Heart right ventricle (tissue), 16 donors: ENCODE results near the gene EXOC3L2. TPM values are rescaled to one million over a fixed set of nuclear protein-coding genes. Genes with fewer than 3 reads are reported as not detected.

ENCODE experiments used
- ATAC-seq, 8 donors: fragments of 200-7000 bp; cut with Tn5 transposase; one replicate each; pipeline ENCODE4 v1.9.1; 2020; ENCODE audit warnings: mild to moderate bottlenecking in 8 of 8, moderate library complexity in 8 of 8, moderate number of reproducible peaks in 1 of 8
- DNase-seq, 2 donors: peaks; one replicate each; pipeline ENCODE4 v3.0.0-alpha.2; 2020
- H3K27ac ChIP-seq, 10 donors: fragments of 200-600 bp; sonication (generic) in 2 of 10; one replicate each; pipeline versions ENCODE4 v1.5.0 to v1.8.0; 2020 to 2022; ENCODE audit warnings: mild to moderate bottlenecking in 3 of 10
- H3K27me3 ChIP-seq, 7 donors: fragments of 200-600 bp; one replicate each; pipeline ENCODE4 v1.8.0; 2021 to 2022; ENCODE audit warnings: mild to moderate bottlenecking in 2 of 7
- H3K36me3 ChIP-seq, 9 donors: fragments of 200-600 bp; sonication (generic) in 1 of 9; one replicate each; pipeline versions ENCODE4 v1.5.0 to v1.8.0; 2020 to 2022; ENCODE audit warnings: mild to moderate bottlenecking in 2 of 9
- H3K4me1 ChIP-seq, 9 donors: fragments of 200-600 bp; sonication (generic) in 1 of 9; one replicate each; pipeline versions ENCODE4 v1.5.0 to v1.8.0; 2020 to 2022; ENCODE audit warnings: mild to moderate bottlenecking in 4 of 9
- H3K4me3 ChIP-seq, 10 donors: fragments of 200-600 bp; sonication (generic) in 2 of 10; one replicate each; pipeline versions ENCODE4 v1.5.0 to v1.8.0; 2020 to 2022; ENCODE audit warnings: mild to moderate bottlenecking in 7 of 10, moderate library complexity in 2 of 10
- H3K9me3 ChIP-seq, 11 donors: fragments of 200-600 bp in 10 of 11; sonication (generic) in 2 of 11; one replicate each; pipeline versions ENCODE4 v1.5.0 to v1.8.0; 2013 to 2022; ENCODE audit warnings: mild to moderate bottlenecking in 2 of 11, control low read depth in 1 of 11, moderate library complexity in 1 of 11
- CTCF ChIP-seq, 9 donors: fragments of 200-600 bp; sonication (generic) in 2 of 9; IDR thresholded peaks; one replicate each; pipeline versions ENCODE4 v1.5.0 to v1.8.0; 2021 to 2022; ENCODE audit warnings: antibody characterized with exemption in 9 of 9, mild to moderate bottlenecking in 5 of 9, moderate library complexity in 1 of 9
- WGBS, 2 donors: extraction: QIAGEN DNeasy Blood & Tissue Kit; methylation state at CpG; one replicate each; pipeline ENCODE4 v1.1.7; 2013; ENCODE audit warnings: inconsistent platforms in 1 of 2; 5-methylcytosine and 5-hydroxymethylcytosine counted together
- intact Hi-C, 10 donors: fragments of 100-400 bp; cut with DNase I; formaldehyde crosslinking; loops; one replicate each; pipeline versions ENCODE4 v1.11.1 to v1.14.2; 2022
- polyA plus RNA-seq, 2 donors: library from polyadenylated mRNA; stranded (reverse); fragments of 200-250 nt; gene quantifications; one replicate each; pipeline ENCODE4 v1.2.3, GENCODE V29; 2013
- total RNA-seq, 10 donors: library from RNA; stranded (reverse); fragmentation: NEBNext Ultra II Directional in 3 of 10; extraction: Animal tissue kit (Norgen Biotek cat#: 25700) in 3 of 10; gene quantifications; one replicate each; pipeline versions ENCODE4 v1.2.1 to v1.2.4, GENCODE V29; 2021 to 2023
- donor health status: Arrhythmogenic right ventricular cardiomyopathy.
- donor health status: ischemic (EF 13 %, LVEDD 7.1; RV severe dilation, severe dysfunction).
- donor health status: healthy with polysubstance abuse.
- donor health status: DM: no; HTN: yes; CAD: no.
- donor health status: DM: no; HTN: no; CAD: no.
- donor health status: ischemic (EF 25% LVEDD 6.9; RV normal size, moderate dysfunction).
- donor health status: ischemic (EF 25% LVEDD 5.7; RV mildly dilated, moderate dysfunction).
- donor health status: healthy.
- donor health status: DM: yes; HTN: yes; CAD: no.
- donor health status: Ischemic cardiomyopathy.
- donor health status: ischemic (EF 35%, LVEDD 5.7; RV mildly dilated, moderate dysfunction).
- donor health status: nonischemic (EF 11% LVEDD 7.7; RV severe dilation, severe dysfunction).
- donor health status: DM: yes; HTN: yes; CAD: no.
- donor health status: PGD.
- donor health status: ischemic (EF 29% LVEDD 5.4; RV normal size, mild dysfunction).
- donor health status: nonischemic (EF 23%, LVEDD 6.1; RV moderate dilation, normal function).

EXOC3L2 gene
- total and polyA plus RNA-seq, 12 donors = 0.27 to 2.0 (median 1.2) TPM

GRCh38 chr19:45278087-45278486, 32.9 kb upstream of the EXOC3L2 start:
- Histone ChIP-seq H3K4me3 (no peak overlapping the region), H3K4me1 (peaks cover 0 to 2% (median 0%) of the 10 kb centered on the region in 9 donors), H3K36me3 (peaks cover 0 to 97% (median 34%) of the 10 kb centered on the region in 9 donors), H3K9me3 (no peaks in the 10 kb centered on the region), H3K27me3 (no peaks in the 10 kb centered on the region), H3K27ac (no peak overlapping the region)
- intact Hi-C loops = no loop called here
- TF ChIP-seq CTCF (IDR thresholded peaks at IDR 0.05) = no peak
- no peak for DNase-seq
- ATAC-seq = no peak
- 93 to 94% methylated on average over 10 of the region's 10 CpGs for WGBS, 2 donors

GRCh38 chr19:45276284-45276687, 31.1 kb upstream of the EXOC3L2 start:
- Histone ChIP-seq H3K36me3 (peaks cover 0 to 97% (median 37%) of the 10 kb centered on the region in 9 donors), H3K4me3 (no peak overlapping the region), H3K27me3 (no peaks in the 10 kb centered on the region), H3K4me1 (peaks cover 0 to 9% (median 0%) of the 10 kb centered on the region in 9 donors), H3K9me3 (no peaks in the 10 kb centered on the region), H3K27ac (no peak overlapping the region)
- intact Hi-C loops = no loop called here
- DNase-seq = no peak
- no peak for ATAC-seq
- WGBS, 2 donors = 82 to 85% methylated on average over 6 to 7 of the region's 7 CpGs
- no peak for TF ChIP-seq CTCF (IDR thresholded peaks at IDR 0.05)

- intact Hi-C loops = no loop called here
- Histone ChIP-seq H3K9me3 (no peaks in the 10 kb centered on the region), H3K27me3 (no peaks in the 10 kb centered on the region), H3K27ac (no peak overlapping the region), H3K4me1 (peaks cover 0 to 9% (median 0%) of the 10 kb centered on the region in 9 donors), H3K4me3 (no peak overlapping the region), H3K36me3 (peaks cover 0 to 96% (median 33%) of the 10 kb centered on the region in 9 donors)
- WGBS, 2 donors = 73 to 74% methylated on average over 12 of the region's 12 CpGs
- ATAC-seq = no peak
- no peak for DNase-seq
- no peak for TF ChIP-seq CTCF (IDR thresholded peaks at IDR 0.05)
Measured at GRCh38 chr19:45275370-45275971, 30.3 kb upstream of the EXOC3L2 start.

- Histone ChIP-seq H3K27ac (no peak overlapping the region), H3K9me3 (no peaks in the 10 kb centered on the region), H3K4me3 (no peak overlapping the region), H3K36me3 (peaks cover 0 to 95% (median 27%) of the 10 kb centered on the region in 9 donors), H3K4me1 (peaks cover 0 to 9% (median 0%) of the 10 kb centered on the region in 9 donors), H3K27me3 (no peaks in the 10 kb centered on the region)
- no peak for TF ChIP-seq CTCF (IDR thresholded peaks at IDR 0.05)
- ATAC-seq (no peak), DNase-seq (no peak)
- intact Hi-C loops = no loop called here
- 79 to 82% methylated on average over 14 of the region's 14 CpGs for WGBS, 2 donors
Measured at GRCh38 chr19:45273521-45273855, 28.3 kb upstream of the EXOC3L2 start.
